ENCODE data around the gene ZNF200.

Gene ZNF200

DNA sequence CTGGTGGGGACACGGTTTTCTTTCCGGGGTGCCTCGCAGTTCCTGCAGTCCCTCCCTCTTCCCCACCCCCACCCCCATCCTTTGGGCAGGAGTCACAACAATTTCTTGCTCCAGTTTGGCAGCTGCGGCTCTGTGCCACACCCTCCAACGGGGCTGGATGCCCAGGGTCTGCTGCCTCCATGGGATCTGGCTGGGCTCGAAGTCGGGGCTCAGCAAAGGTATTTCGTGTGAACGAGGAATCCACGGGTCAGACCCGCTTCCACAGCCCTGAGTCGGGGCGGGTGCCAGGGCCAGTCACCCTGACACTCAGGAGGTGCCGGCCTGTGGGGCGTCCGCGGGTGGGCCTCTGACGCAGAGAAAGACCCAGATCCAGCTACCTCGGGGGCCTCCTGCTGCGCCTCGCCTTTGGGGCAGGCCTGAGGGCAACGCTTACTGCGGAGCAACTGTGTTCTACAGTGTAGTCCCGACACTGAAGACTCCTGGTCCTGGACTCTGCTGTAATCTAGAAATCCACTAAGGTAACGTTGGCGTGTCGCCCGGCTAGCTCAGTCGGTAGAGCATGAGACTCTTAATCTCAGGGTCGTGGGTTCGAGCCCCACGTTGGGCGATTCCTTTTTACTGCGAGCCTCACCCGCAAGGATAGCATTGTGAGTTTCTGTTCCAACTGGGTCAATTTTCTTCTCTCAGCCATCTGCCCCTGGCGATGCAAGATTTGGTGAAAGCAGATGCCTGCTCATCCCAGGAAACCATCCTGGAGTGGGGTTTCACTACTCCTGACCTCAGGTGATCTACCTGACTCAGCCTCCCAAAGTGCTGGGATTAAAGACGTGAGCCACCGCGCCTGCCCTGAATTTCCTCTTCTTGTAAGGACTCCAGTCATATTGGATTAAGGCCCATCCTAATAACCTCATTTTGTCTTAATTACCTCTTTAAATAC, 59.5 kb downstream of the ZNF200 start:
- no peak for DNase-seq (ENCODE audit: low spot score)

GRCh38 chr16:3174618-3175148, 60.3 kb downstream of the ZNF200 start:
- DNase-seq (ENCODE audit: low spot score), result no peak

DNA sequence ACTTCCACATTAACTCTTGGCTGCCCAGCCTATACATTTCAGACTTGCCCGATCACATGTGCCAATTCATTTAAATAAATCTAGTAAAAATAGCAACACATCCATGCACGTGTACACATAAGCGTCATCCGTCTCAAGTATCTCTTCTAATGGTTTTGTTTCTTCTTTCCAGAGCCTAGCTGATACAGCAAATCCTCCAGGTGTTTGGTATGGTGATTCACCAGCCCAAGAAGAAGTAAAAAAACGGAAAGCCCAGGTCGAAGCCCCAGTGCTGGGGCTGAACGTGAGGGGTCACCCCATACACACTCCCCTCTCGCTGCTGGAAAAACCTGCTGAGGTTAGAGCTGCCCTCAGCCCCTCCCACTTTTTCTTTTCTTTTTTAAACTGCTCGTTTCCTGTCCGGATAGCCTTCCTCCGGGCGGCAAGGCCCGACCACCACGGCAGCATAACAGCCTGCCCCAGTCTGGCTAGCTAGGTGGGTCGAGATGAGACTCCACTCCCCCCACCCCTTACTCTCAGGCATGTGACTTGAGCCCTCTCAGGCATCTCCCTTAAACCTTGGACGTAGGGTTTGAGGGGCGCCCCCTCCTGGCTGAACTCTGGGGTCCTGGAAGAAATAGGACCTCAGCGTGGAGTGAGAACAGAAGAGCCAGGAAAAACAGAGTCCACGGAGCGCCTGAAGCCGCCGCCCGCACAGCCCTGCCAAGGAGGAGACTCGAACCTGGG, 60.9 kb downstream of the ZNF200 start:
- no peak for DNase-seq (ENCODE audit: low spot score)

Data from AG08396 (cell line).